PFSK-1 (cell line): Measurements from ENCODE around the gene QPCT.

Experiments used
- FOXP2 ChIP-seq: optimal IDR thresholded peaks from 2 replicates; pipeline ENCODE3; 2011; ENCODE audit warnings: borderline replicate concordance, control low read depth, inconsistent platforms; ENCODE audit not compliant: insufficient read depth; ENCODE audit errors: extremely low read length, extremely low read depth
- POLR2AphosphoS5 ChIP-seq: IDR thresholded peaks from 2 replicates; pipeline ENCODE4 v1.6.1; 2012; ENCODE audit warnings: low read depth, mild to moderate bottlenecking, control low read depth, low read length, moderate library complexity
- SIN3A ChIP-seq: IDR thresholded peaks from 2 replicates; pipeline ENCODE4 v1.6.1; 2012; ENCODE audit warnings: mild to moderate bottlenecking, low read length, moderate library complexity, borderline replicate concordance; ENCODE audit not compliant: insufficient read depth
- TAF1 ChIP-seq: IDR thresholded peaks from 2 replicates; pipeline ENCODE4 v1.6.1; 2012; ENCODE audit warnings: low read length, control low read depth, borderline replicate concordance; ENCODE audit not compliant: insufficient read depth
- TF ChIP-seq, protein P1 (sequence below), 2 experiments: IDR thresholded peaks; 2 replicates each; pipeline versions ENCODE4 v1.6.1 to v1.8.0; 2011 to 2012; ENCODE audit warnings: low read depth in 2 of 2, low read length in 2 of 2, control low read depth in 1 of 2, inconsistent platforms in 1 of 2, mild to moderate bottlenecking in 1 of 2, moderate library complexity in 1 of 2; ENCODE audit not compliant: insufficient read depth in 1 of 2

The QPCT gene

DNA sequence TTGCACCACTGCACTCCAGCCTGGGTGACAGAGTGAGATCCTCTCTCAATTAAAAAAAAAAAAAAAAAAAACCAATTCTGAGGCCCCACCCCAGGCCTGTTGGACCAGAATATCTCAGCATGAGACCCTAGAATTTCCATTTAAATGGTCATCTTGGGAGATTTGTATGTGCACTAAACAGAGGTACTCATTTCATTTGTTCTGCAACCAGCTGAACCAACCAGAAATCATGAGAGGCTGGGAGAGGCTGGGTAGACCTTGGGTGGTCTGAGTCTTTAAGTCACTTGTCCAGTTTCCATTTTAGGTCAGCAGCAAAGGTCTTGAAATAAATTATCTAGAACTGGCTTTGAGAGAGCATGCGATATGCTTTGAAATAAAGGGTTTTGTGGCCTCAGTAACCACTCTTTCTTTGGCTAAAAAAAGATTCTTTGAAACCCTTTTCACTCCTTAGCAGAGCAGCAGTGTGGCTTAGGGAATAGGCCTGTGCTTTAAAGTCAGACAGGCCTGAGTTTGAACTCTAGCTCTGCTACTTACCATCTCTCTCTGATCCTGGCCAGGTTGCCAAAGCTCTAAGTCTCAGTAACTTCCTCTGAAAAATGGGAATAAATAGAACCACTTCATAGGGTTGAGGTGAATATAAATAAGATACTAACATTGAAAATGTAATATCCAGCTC is 52.6 kb downstream of the QPCT start:
- TF ChIP-seq, protein P1, sequence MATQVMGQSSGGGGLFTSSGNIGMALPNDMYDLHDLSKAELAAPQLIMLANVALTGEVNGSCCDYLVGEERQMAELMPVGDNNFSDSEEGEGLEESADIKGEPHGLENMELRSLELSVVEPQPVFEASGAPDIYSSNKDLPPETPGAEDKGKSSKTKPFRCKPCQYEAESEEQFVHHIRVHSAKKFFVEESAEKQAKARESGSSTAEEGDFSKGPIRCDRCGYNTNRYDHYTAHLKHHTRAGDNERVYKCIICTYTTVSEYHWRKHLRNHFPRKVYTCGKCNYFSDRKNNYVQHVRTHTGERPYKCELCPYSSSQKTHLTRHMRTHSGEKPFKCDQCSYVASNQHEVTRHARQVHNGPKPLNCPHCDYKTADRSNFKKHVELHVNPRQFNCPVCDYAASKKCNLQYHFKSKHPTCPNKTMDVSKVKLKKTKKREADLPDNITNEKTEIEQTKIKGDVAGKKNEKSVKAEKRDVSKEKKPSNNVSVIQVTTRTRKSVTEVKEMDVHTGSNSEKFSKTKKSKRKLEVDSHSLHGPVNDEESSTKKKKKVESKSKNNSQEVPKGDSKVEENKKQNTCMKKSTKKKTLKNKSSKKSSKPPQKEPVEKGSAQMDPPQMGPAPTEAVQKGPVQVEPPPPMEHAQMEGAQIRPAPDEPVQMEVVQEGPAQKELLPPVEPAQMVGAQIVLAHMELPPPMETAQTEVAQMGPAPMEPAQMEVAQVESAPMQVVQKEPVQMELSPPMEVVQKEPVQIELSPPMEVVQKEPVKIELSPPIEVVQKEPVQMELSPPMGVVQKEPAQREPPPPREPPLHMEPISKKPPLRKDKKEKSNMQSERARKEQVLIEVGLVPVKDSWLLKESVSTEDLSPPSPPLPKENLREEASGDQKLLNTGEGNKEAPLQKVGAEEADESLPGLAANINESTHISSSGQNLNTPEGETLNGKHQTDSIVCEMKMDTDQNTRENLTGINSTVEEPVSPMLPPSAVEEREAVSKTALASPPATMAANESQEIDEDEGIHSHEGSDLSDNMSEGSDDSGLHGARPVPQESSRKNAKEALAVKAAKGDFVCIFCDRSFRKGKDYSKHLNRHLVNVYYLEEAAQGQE (IDR thresholded peaks at IDR 0.05; ENCODE audit: insufficient read depth in 1 of 2, low read depth in 2 of 2, low read length in 2 of 2), result no peak
- TF ChIP-seq FOXP2, result no peak
- no peak for TF ChIP-seq SIN3A
- TF ChIP-seq TAF1, result no peak
- no peak for TF ChIP-seq POLR2AphosphoS5

DNA sequence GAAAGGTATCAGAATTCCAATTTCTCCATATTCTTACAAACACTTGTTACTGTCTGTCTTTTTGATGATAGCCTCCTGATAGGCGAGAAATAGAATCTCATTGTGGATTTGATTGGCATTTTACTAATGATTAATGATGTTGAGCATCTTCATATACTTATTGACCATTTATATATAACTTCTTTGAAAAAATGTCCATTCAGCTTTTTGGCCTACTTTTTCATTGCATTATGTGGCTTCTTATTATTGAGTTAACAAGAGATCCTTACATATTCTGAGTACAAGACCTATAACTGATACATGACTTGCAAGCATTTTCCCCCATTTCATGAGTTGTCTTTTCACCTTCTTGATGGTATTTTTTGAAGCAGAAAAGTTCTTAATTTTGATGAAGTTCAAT is 54.6 kb downstream of the QPCT start:
- no peak for TF ChIP-seq TAF1
- no peak for TF ChIP-seq POLR2AphosphoS5
- TF ChIP-seq SIN3A, result no peak

DNA sequence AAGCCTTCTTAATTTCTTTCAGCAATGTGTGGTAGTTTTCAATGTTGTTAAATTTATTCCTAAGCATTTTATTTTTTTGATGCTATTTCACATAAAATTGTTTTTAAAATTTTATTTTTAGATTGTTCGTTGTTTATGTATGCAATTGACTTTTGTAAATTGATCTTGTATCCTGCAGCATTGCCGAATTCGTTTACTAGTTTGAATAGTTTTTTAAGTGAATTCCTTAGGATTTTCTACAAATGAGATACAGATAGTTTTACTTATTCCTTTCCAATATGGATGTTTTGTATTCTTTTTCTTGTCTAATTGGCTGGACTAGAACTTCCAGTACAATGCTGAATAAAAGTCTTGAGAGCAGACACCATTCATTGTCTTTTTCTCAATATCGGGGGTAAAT is 55.6 kb downstream of the QPCT start:
- TF ChIP-seq SIN3A (no peak), TAF1 (no peak)

DNA sequence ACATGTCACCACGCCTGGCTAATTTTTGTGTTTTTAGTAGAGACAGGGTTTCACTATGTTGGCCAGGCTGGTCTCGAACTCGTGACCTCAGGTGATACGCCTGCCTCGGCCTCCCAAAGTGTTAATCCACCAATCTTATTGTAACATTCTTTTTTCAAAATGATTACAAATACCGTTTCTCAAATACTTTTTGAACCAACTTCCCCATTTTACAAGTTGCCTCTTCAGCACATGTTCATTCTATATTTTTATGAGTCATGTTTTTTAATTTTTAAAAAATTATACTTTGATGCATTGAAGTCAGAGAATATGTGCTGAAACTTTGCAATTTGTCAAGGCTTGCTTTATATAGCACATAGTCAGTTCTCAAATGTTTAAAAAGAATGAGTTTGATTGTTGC is 58.2 kb downstream of the QPCT start:
- TF ChIP-seq TAF1, result no peak
- TF ChIP-seq, protein P1 (IDR thresholded peaks at IDR 0.05; ENCODE audit: insufficient read depth in 1 of 2, low read depth in 2 of 2, low read length in 2 of 2), result no peak

DNA sequence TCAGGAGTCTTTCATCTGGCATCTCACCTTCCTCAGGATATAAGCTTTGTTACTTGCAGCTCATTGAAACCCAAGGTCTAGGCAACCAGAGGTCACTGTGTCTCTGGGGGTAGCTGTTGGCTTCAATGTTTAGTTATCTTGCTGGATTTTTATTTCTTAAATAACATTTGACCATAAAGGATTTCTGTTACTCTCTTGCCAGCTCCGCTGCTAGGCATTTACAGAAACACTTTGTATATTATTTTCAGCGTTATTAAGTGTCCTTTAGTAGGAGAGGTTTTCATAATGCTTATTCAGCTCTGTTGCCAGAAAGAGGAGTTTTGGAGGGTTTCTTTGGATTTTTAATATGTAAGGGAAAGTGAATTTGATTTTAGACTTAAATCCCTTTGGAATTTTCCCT is 61.4 kb downstream of the QPCT start:
- no peak for TF ChIP-seq POLR2AphosphoS5
- TF ChIP-seq FOXP2, result no peak
- TF ChIP-seq SIN3A, result no peak
- TF ChIP-seq, protein P1 (IDR thresholded peaks at IDR 0.05; ENCODE audit: insufficient read depth in 1 of 2, low read depth in 2 of 2, low read length in 2 of 2), result no peak

DNA sequence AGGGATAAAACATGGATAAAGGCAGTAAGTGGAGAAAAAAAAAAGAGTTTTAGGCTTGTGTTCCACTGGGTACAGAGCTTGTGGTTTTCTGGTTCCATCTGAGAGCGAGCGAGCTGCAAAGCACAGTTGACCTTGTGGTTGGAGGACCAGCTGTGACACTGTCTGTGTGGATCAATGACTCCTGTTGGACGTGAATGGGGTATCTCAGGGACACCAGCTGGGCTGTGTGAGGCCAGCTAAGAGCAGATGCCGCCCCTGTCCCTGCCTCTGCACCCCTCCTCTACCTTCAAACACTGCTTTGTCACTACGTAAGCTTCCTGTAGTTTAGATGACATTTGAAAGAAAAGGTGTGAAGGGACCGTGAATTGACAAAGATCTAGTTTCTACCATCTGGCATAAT is 67.8 kb downstream of the QPCT start:
- TF ChIP-seq, protein P1 (IDR thresholded peaks at IDR 0.05; ENCODE audit: insufficient read depth in 1 of 2, low read depth in 2 of 2, low read length in 2 of 2), result no peak
- no peak for TF ChIP-seq POLR2AphosphoS5
- TF ChIP-seq TAF1, result no peak
- no peak for TF ChIP-seq FOXP2
- TF ChIP-seq SIN3A, result no peak
